T-helper 22 cell (primary cell): Measurements from ENCODE around the gene STARD7.
A peak's percentile ranks its signal among the peaks of the same experiment; 100 is the strongest.
"Not testable (repeated sequence)": the region's sequence is repeated elsewhere in the genome, so short reads cannot be mapped to it uniquely, and the experiment has no call there.

ENCODE experiments used
- DNase-seq: peaks from one replicate; pipeline ENCODE4 v3.0.0-alpha.2; 2020; ENCODE audit warnings: low read depth

STARD7 gene

DNA sequence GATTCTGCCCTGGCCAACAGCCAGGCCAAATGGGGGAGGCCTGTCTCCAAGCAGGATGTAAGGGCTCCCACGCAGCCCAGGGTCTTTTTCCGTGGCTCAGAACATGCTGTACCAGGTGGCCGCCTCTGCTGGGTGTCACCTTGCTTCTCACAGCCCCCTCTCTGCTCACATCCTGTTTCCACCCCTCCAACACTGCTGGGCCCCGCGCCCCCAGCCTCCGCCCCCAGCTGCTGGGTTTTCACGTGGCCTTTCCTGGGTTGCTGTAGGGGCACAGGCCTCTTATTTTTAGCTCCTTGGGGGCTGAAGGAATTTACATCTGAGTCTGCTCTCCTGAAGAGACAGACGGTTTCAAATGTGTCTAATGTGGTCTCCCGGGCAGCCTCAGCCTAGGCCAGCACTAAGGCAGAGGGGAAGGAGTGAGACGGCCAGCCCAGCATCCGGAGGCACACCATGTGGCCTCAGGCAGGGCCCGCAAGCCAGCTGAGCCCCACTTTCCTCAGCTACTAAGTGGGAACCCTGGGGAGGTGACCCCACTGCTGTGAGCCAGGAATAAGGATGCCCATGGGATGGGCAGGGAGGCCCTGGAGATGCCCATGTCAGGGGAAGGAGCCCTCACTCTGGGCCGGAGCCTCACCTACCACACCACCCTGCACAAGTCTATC lies 44.7 kb downstream of the STARD7 start:
- DNase-seq = peak; percentile 29

DNA sequence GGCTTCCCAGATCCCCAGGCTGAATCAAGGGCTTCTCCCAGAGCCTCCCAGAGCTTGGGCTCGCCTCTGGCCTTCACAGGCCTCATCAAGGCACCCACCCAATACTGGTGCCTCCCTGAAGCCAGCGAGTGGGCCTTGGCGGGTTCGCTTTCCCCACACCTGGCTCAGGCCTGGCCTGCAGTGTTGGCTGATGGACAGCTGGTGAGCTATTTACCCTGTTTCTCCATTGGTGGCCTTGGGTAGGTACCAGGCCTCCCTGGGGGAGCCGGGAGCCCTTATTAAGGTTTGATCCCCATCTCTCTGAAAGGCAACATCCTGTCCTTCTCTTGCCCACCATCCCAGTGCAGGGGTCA lies 45.2 kb downstream of the STARD7 start:
- no peak for DNase-seq

DNA sequence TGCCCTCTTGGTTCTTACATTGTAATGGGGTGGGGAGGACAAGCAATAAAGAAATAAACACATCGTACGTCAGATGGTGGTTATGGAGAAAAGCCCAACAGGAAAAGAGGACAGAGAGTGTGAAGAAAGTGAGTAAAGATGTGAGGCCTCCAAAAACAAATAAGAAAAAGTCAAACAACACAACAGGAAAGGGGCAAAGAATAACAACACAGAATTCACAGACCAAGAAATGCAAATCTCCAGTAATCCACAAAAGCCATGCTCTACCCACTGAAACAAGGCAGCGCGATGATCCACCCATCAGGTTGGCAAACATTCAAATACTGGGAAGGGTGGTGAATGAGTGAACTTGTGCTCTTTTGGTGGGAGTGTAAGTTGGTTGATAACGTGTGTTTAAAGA lies 46.7 kb downstream of the STARD7 start:
- DNase-seq = no peak

DNA sequence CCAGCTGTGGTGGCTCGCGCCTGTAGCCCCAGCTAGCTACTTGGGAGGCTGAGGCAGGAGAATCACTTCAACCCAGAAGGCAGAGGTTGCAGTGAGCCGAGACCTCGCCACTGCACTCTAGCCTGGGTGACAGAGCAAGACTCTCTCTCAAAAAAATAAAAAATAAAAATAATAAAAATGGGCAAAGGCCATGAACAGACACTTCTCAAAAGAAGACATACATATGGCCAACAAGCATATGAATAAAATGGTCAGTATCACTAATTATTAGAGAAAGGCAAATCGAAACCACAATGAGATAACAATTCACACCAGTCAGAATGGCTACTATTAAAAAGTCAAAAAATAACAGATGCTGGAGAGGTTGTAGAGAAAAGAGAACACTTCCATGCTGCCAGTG lies 48.3 kb downstream of the STARD7 start:
- not testable (repeated sequence) for DNase-seq

DNA sequence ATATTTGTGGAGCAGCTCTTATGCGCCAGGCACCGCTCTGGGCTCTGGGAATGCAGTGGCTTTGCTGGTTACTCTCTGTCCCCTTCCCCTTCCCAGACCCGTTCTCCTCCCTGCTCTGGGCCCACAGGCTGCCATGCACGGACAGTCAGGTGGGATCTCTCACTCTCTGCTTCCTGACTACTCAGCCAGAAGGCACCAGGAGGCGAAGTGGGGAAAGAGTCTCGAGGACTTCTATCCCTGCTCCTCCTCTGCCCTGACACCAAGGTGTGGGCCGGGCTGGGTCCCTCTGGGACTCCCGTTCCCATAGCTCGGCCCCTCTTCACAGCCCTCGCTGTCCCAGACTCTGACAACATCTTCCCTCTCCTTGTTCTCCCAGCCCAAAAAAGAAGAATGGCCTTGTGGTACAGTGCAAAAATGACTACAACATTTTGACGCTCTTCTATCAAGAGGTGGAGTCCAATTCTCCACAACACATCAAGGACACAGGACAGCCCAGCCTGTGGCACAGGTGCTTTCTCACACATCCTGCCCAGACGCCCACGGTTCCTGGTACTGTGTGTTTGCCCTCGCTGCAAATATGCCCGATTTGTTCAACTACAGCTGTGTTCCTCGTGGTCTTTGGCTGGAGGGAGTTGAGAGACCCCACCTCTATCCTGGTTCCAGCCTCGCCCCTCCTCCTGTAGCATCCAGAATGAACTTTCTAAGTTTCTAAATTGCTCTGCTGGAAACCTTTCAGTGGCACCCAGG lies 49.4 kb downstream of the STARD7 start:
- DNase-seq = no peak

DNA sequence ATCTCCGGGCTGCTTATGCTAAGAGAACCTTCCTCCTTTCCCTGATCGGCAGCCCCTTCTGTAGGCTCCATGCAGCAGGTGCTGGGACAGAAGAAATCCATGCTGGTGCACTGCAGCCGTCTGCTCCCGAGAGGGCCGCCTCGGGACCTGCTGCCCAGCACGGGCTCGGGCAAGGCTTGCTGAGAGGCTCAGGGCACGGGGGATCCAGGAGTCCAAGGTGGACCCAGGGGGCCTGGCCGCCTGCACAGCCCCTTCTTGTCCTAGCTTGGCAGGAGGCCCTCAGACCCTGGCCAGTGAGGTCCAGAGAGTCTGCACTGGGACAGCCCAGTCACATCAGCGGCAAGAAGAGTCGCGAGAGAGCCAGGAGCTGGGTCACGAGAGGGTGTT lies 50.1 kb downstream of the STARD7 start:
- DNase-seq = no peak

DNA sequence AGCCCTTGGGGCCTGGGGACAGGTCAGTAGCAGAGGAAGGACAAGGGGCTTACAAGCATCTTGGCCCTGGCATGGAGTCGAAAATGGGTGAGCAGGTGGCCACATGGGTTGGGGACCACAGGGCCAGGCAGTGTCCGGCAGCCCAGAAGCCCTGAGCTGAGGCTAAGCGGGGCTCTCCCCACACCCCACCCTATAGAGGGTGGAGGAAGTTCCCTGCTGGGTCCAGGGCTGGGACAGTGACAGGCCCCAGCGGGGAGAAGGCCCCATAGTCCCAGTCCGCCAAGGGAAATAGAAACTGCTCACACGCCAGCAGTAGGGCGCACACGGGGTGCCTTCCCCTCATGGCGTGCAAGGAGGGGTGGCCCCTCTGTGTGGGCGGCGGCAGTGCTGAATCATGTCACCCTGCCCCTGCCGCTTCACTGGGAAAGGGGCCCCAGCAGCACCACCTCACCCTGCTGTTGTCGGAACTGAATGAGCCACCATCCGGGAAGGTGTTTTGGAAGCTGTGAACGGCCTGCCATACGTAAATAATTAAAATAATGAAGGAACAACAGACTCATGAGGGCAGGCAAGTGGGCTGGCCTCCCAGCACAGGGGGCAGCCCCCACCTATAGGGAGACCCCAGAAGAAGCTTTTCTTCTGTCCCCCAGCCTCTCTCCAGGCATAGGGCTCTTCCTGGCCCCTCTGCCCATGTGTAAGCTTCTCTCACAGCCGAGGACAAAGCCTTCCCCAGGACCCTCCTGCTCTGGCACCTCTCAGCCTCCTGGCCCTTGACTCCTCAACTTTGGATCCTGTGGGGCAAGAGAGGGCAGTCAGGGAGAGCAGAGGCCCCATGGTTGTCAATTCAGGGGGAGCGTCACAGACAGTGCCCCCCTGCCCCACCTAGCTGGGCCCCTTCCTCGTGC lies 50.7 kb downstream of the STARD7 start:
- DNase-seq = peak; percentile 61

DNA sequence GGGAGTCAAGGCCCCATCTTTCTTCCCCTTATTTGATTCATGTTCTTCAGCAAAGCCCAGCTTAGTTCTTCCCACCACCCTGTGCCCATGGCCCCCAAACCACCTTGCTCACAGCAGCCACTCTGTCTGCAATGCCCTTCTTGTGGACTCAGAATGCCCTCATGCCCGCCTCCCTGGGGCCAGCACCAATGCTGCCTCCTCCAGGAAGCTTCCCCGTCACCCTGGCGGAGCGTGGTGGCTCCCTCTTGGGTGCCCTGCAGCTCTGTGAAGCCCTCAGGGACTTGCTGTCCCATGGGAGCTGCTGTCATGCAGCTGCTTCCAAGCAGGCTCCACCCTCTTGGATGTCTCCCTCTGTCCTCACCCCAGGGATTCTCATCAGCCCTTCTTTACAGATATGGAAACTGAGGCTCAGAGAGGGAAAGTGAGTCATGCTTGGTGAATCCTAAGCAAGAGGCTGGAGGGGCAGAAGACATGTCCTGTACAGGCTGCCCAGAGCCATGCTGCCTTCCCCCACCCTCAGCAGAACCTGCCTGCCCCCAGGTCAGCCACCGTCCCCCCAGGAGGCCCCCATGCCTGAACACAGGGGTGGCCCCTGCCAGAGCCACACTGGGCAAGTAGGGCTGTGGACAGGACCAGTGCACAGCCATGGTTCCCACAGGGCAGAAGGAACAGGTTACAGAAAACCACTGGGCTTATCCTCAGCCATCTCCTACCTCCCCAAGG lies 51.5 kb downstream of the STARD7 start:
- DNase-seq = no peak

DNA sequence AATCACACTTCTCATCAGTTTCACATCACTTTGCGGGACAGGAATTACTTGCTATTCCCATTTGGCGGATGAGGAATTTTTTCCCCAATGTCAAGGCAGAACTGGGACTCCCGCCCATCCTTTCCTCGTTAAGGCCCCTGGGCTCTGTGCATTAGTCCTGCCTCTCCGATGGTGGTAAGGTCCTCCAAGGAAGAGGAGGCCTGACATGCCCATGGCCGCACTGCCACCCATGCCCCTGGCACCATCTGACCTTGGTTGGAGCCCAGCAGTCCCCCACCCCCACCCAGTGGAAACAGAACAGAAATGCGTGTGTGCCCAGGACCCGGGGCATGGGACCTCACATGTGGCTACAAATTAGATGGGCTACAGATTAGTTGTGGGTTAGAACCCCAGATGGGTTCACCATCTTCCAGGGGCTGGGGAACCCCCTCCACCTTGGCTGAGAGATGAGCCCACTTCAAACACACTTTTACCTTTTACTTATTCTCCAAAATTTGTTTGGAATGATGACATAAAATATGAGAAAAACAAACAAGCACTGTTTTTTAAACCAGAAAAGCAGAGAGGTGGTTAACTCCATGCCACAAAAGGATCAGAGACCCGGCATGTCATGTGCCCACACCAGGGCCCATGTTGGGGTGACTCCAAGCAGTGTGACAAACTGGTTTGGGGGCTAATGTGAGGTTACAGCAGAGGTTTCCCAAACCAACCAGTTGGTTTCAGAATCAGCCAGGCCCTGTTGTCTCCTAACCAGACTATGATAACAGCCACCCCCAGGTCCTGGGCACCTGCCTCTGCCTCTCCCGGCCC lies 52.4 kb downstream of the STARD7 start:
- no peak for DNase-seq

DNA sequence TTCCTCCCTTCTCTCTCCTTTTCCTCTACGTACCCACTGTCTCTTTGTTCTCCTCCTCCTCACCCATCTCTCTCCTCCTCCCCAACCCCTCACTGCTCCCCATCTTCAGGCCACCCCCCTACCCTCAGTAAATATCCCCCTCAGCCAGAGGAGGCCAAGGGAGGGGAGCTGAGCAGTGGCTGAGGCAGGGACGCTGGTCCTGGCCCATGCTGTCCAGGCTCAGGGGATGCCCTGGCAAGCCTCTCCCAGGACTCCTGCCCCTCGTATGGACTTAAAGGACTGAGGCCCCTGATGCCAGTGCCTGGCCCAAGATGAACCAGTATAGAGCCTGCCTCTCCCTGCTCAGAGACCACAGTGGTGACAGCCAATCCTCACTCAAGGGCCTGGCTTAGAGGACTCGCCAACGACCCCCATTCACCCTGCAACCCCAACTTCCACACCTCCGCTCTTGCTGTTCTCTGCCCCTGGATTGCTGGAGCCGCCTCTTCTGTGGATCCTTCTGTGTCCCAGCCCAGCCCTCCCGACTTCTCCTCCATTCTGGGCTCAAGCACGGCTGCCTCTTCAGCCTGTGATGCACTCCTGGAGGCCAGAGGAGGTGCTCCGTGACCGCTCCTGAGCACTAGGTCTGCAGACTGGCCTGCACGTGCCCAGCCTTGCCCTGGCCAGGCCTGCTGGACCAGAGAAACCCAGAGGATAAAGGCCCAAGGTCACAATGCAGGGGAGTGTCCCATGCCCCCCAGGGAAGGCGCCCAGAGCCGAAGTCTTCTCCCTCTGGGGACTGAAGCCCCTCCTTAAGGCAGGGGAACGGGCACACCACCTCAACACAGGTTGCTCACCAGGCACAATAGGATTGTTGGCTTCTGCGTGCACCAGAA lies 53.9 kb downstream of the STARD7 start:
- DNase-seq = no peak

DNA sequence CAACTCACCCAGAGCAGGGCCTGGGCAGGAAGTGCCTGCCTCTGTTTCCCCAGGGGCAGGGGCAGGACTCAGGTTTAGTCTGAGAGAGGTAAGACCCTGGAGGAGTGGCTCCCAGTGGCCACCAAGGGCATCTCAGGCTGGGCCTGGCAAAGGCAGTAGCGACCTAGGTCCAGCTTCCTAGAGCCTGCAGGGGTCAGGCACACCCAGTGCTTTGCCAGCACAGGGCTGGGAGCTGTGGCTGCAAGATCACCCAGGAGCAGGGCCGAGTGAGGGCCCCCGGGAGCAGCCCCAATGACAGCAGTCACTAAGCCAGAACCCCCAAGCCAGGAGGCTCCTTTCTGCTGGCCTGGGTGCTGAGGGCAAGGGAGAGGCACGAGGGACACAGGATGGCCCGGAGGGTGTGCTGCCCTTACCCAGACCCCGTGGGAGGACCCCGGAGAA lies 54.6 kb downstream of the STARD7 start:
- no peak for DNase-seq

DNA sequence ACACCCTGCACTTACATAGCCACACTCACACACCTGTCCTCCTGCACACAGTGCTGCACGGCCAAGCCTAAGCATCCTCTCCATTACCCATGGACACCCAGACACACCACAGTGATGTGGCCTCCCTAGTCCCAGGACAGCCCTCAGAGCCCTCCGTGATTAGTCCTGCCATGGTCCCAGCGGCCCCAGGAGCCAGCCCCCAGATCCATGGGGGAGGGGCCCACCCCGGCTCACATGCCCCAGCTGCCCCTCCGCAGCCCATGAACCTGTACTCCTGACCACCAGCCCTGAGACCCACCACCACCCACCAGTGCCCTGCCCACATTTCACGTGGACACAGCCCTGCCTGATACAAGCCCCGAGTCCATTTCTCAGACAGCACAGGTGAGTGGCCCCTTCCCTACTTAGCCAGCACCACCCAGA lies 55.3 kb downstream of the STARD7 start:
- no peak for DNase-seq

DNA sequence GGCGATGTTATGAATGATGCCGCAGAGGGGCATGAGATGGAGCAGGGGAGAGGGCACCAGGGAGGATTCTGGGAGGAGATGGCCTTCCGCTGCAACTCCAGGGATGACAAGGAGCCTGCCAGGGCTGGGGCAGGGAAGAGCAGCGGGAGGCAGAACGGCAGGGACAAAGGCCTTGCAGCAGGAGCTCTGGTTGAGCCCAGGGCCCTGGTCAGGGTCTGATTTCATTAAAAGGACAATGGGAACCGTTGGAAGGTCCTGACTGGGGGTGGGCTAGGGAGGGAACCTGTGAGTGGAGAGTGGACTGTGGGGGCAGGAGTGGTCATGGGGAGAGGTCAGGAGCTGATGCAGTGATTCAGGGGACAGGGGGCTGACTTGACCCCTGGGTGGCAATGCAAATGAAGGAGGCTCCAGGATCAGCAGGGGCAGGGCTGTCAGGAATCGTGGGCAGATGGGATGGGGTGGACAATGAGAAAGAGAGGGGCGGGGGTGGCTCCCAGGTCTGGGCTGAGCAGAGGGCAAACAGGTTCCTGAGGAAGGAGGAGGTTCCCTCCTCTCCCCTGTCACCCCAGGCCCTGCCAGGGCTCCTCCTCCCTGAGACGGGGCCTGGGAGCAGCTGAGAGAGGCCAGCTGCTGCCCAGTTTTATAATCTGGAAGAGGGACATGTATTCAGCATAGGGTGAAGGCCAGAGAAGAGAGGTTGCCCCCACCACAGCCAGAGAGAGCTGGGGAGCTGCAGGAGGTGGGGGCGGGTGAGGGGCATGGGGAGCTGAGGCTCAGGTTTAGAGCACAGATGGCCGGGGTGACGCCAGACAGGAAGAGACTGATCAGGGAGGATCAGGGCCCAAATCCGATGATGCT lies 56.1 kb downstream of the STARD7 start:
- no peak for DNase-seq

DNA sequence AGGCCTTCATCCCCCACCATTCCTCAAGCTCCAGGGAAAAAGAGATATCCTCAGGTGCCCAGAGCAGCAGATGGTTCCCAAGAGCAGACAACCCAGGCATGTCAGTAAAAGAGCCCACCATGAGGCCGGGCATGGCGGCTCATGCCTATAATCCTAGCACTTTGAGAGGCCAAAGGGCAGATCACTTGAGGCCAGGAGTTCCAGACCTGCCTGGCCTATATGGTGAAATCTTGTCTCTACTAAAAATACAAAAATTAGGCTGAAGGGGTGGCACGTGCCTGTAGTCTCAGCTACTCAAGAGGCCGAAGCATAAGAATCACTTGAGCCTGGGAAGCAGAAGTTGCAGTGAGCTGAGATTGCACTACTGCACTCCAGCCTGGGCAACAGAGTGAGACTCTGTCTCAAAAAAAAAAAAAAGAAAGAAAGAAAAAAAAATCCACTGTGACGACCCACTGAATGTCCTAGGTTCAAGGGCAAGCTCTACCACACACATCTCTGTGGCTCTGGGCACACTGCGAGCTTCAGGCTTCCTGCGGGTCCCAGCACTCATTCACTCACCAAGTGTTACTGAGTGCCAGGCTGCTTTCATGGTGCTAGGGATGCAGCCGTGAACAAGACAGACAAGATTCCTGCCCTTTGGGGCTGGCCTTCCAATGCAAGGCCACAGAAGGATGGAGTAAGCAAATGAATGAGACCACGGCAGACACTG lies 56.9 kb downstream of the STARD7 start:
- DNase-seq = no peak

DNA sequence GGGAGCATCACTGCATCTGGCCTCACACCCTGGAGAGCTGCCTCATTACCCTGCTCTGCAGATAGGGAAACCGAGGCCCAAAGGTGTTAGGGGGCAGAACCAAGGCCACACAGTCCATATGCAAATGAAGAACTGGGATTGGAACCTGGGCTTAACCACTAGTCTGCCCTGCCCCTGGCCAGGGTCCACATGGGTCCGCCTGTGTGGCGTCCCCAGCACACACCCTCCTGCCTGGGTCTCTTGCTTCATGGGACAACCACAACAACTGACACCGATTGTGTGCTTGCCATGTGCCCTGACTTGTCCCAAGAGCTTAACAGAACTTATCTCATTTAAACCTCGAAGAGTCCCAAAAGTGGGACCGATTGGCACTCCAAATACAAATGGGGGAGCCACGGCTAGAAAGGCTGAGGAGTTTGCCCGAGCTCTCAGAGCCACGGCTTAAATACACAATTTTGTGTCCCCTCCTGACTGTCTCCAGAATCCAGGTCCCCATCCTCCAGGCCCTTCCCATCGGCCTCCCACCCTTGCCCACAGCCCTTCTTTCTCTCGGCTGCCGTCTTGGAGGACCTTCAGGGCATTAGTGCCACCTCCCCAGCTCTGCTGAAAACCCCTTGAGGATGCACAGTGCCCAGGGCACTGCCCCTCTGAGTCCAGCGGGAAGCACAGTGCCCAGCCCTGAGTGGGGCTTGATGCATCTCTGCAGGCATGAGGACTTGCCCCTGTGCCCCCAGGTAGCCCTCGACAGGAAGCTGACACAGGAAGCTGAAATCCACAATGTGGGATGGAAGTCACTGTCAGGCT lies 57.6 kb downstream of the STARD7 start:
- DNase-seq = no peak

DNA sequence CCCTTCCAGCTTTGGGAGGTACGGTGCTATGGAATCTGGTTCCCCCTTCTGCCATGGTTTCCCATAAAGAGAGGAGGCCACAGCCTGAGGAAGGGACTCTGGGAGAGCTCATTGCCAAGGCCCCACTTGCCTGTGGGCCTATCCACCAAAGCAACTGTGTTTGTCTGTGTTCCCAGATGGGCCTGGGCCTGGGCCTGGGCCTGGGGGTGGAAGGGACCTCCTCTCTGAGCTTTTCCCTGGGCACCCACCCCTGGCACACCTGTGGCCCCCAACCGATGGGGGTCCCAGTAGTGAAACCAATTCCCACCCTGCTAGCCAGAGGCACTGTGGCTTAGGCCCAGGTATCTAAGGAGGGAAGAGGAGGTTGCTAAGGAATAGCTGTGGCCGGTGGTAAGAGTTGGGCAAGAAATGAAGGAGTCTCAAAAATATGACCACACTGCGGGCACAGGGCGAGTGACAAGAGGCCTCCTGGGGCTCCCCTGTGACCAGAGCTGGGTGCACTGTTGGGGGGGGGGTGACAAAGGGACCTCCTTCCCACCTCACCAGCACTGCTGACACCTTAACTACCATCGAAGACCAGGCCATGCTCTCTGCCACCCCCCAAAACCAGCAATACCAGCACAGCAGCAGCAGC lies 58.5 kb downstream of the STARD7 start:
- no peak for DNase-seq
